PC-3 (cell line): ENCODE measurements around the gene PACSIN1. TPM values are rescaled to one million over a fixed set of nuclear protein-coding genes. Genes with fewer than 3 reads are reported as not detected.

Source experiments
- ATAC-seq: fragments of 200-7000 bp; cut with Tn5 transposase; 2 replicates; pipeline ENCODE4 v1.9.1; 2020; ENCODE audit warnings: mild to moderate bottlenecking, moderate library complexity
- BruUV-seq: library from RNA; stranded (reverse); fragments of 400-500 nt; replicated peaks from 2 replicates; lab custom pipeline; 2021; lab: Mats Ljungman, UMichigan
- CTCF ChIA-PET: fragments of 300-600 bp; sonication (Branson Sonifier 250); formaldehyde crosslinking; loops from one replicate; lab custom pipeline; 2022; ENCODE audit warnings: antibody characterized with exemption; lab: Charles Lee
- POLR2A ChIA-PET: fragments of 300-600 bp; sonication (Branson Sonifier 250); formaldehyde crosslinking; loops from one replicate; lab custom pipeline; 2022; ENCODE audit warnings: antibody characterized with exemption; ENCODE audit not compliant: unreplicated experiment; lab: Charles Lee
- DNase-seq: peaks from one replicate; pipeline ENCODE4 v3.0.0-alpha.2; 2015
- H2AFZ ChIP-seq: fragments of 300-600 bp; sonication (generic); 2 replicates; pipeline ENCODE4 v1.6.0; 2016; ENCODE audit warnings: antibody characterized with exemption, low read length
- H3F3A ChIP-seq: fragments of 300-600 bp; sonication (generic); one replicate; pipeline ENCODE4 v1.6.0; 2017; ENCODE audit warnings: antibody characterized with exemption, low read length, control low read depth, mild to moderate bottlenecking; ENCODE audit not compliant: unreplicated experiment
- H3K27ac ChIP-seq: fragments of 300-600 bp; sonication (generic); 2 replicates; pipeline ENCODE4 v1.5.1; 2016; ENCODE audit warnings: mild to moderate bottlenecking, low read length
- H3K27me3 ChIP-seq: fragments of 300-600 bp; sonication (generic); 2 replicates; pipeline ENCODE4 v1.6.1; 2016; ENCODE audit warnings: low read length, mixed read lengths
- H3K36me3 ChIP-seq: fragments of 300-600 bp; sonication (generic); 2 replicates; pipeline ENCODE4 v1.6.1; 2016; ENCODE audit warnings: low read depth, mixed run types, low read length, mixed read lengths
- H3K4me1 ChIP-seq: fragments of 300-600 bp; sonication (generic); 2 replicates; pipeline ENCODE4 v1.5.1; 2016; ENCODE audit warnings: low read length; ENCODE audit not compliant: insufficient read depth
- H3K4me2 ChIP-seq: fragments of 300-600 bp; sonication (generic); 2 replicates; pipeline ENCODE4 v1.6.0; 2016; ENCODE audit warnings: low read length
- H3K4me3 ChIP-seq: fragments of 300-600 bp; sonication (generic); 2 replicates; pipeline ENCODE4 v1.5.1; 2016; ENCODE audit warnings: mild to moderate bottlenecking, low read length, mixed read lengths
- H3K79me2 ChIP-seq: fragments of 300-600 bp; sonication (generic); 2 replicates; pipeline ENCODE4 v1.6.1; 2017; ENCODE audit warnings: low read length, mixed read lengths
- H3K9ac ChIP-seq: fragments of 300-600 bp; sonication (generic); 2 replicates; pipeline ENCODE4 v1.6.0; 2016; ENCODE audit warnings: mild to moderate bottlenecking, low read length
- H3K9me2 ChIP-seq: fragments of 300-600 bp; sonication (generic); replicated peaks from 2 replicates; pipeline ENCODE4 v1.6.1; 2016; ENCODE audit warnings: mixed run types, low read length, mixed read lengths
- H3K9me3 ChIP-seq: fragments of 300-600 bp; sonication (generic); 2 replicates; pipeline ENCODE4 v1.6.1; 2016; ENCODE audit warnings: low read length, mixed read lengths
- H4K20me1 ChIP-seq: fragments of 300-600 bp; sonication (generic); 2 replicates; pipeline ENCODE4 v1.6.1; 2016; ENCODE audit warnings: low read length, mixed read lengths
- CTCF ChIP-seq: fragments of 300-600 bp; sonication (generic); conservative IDR thresholded peaks from 2 replicates; pipeline ENCODE4 v1.5.1; 2017; ENCODE audit warnings: antibody characterized with exemption, low read depth, mild to moderate bottlenecking, low read length
- EZH2 ChIP-seq: fragments of 300-600 bp; sonication (generic); IDR thresholded peaks from one replicate; pipeline ENCODE4 v1.6.1; 2017; ENCODE audit warnings: antibody characterized with exemption, mild to moderate bottlenecking, low read length; ENCODE audit not compliant: unreplicated experiment
- EZH2phosphoT487 ChIP-seq: fragments of 300-600 bp; sonication (generic); IDR thresholded peaks from 2 replicates; pipeline ENCODE4 v1.6.1; 2018; ENCODE audit warnings: mild to moderate bottlenecking, antibody characterized with exemption, low read length, borderline replicate concordance
- intact Hi-C: fragments of 100-400 bp; cut with micrococcal nuclease; formaldehyde crosslinking; loops from 2 replicates; pipeline ENCODE4 v1.9.0; 2023
- total RNA-seq: library from RNA; depleted of rRNA; stranded (reverse); fragments of >200 nt; gene quantifications from 2 replicates; pipeline ENCODE4 v1.2.3, GENCODE V29; 2014

The PACSIN1 gene
- total RNA-seq, 1 experiment from 2014 or later: 2.3 TPM

- ATAC-seq (no peak), DNase-seq (no peak)
- Histone ChIP-seq H3K9ac (no peak overlapping the region), H3K27me3 (no peaks in the 10 kb centered on the region), H3K4me1 (peaks cover 14% of the 10 kb centered on the region), H3K4me3 (no peak overlapping the region), H3K79me2 (no peaks in the 10 kb centered on the region), H3K9me3 (no peaks in the 10 kb centered on the region), H4K20me1 (no peaks in the 10 kb centered on the region), H3K9me2 (no peaks in the 10 kb centered on the region), H2AFZ (no peak overlapping the region), H3K27ac (no peak overlapping the region), H3K36me3 (no peaks in the 10 kb centered on the region), H3K4me2 (no peak overlapping the region), H3F3A (no peaks in the 10 kb centered on the region)
- BruUV-seq: no TSS peak
- no peak for TF ChIP-seq EZH2phosphoT487
- TF ChIP-seq CTCF: no peak
- no peak for TF ChIP-seq EZH2
- ChIA-PET CTCF (no interaction called here), POLR2A (no interaction called here)
- intact Hi-C loops: no loop called here
These were observed 23.4 kb downstream of the PACSIN1 start for GRCh38 chr6:34489207-34489805.

GRCh38 chr6:34490390-34491090, 24.7 kb downstream of the PACSIN1 start:
- intact Hi-C loops: no loop called here
- Histone ChIP-seq H3K4me1 (peaks cover 2% of the 10 kb centered on the region; the same call in 1 of the 2 replicates), H3K4me2 (no peak overlapping the region), H3K9ac (no peak overlapping the region), H3K27ac (no peak overlapping the region), H3K4me3 (no peak overlapping the region), H3K79me2 (no peaks in the 10 kb centered on the region), H3F3A (no peaks in the 10 kb centered on the region), H3K9me3 (no peaks in the 10 kb centered on the region), H4K20me1 (no peaks in the 10 kb centered on the region), H3K27me3 (no peaks in the 10 kb centered on the region), H2AFZ (no peak overlapping the region), H3K36me3 (no peaks in the 10 kb centered on the region), H3K9me2 (no peaks in the 10 kb centered on the region)
- no TSS peak for BruUV-seq
- CTCF ChIA-PET: no interaction called here
- TF ChIP-seq CTCF (no peak), EZH2 (no peak), EZH2phosphoT487 (no peak)
- no peak for DNase-seq
- no peak for ATAC-seq
- POLR2A ChIA-PET: no interaction called here

- Histone ChIP-seq H3K4me2 (no peak overlapping the region), H3F3A (no peaks in the 10 kb centered on the region), H3K27me3 (no peaks in the 10 kb centered on the region), H3K36me3 (no peaks in the 10 kb centered on the region), H3K9ac (no peak overlapping the region), H4K20me1 (no peaks in the 10 kb centered on the region), H3K9me2 (no peaks in the 10 kb centered on the region), H3K9me3 (no peaks in the 10 kb centered on the region), H2AFZ (no peak overlapping the region), H3K79me2 (no peaks in the 10 kb centered on the region), H3K4me1 (no peaks in the 10 kb centered on the region), H3K27ac (no peak overlapping the region), H3K4me3 (no peak overlapping the region)
- ATAC-seq: no peak
- no peak for DNase-seq
- intact Hi-C loops: no loop called here
- no peak for TF ChIP-seq EZH2
- no peak for TF ChIP-seq EZH2phosphoT487
- TF ChIP-seq CTCF: no peak
- BruUV-seq: no TSS peak
- POLR2A ChIA-PET: no interaction called here
- CTCF ChIA-PET: no interaction called here
These were observed 25.2 kb downstream of the PACSIN1 start for GRCh38 chr6:34491091-34491430.
